ENCODE results near the gene SOWAHA. TPM values are rescaled to one million over a fixed set of nuclear protein-coding genes. Genes with fewer than 3 reads are reported as not detected.

SOWAHA gene
- total RNA-seq, 1 experiment from 2014 or later = 0.21 TPM

GRCh38 chr5:132831095-132831860, 18.2 kb downstream of the SOWAHA start:
- DNase-seq = peak; percentile 41
- Histone ChIP-seq H3K36me3 (replicated peaks; ENCODE audit: control insufficient read depth, insufficient read depth, low read length) (no peaks in the 10 kb centered on the region), H3K4me3 (ENCODE audit: insufficient read depth, low read depth, low read length) (peak overlapping the region; percentile 59), H3K27me3 (ENCODE audit: control insufficient read depth, insufficient read depth, low read length) (peaks cover 49% of the 10 kb centered on the region)

GRCh38 chr5:132832612-132833011, 19.5 kb downstream of the SOWAHA start:
- peaks cover 39% of the 10 kb centered on the region for H3K27me3 ChIP-seq (ENCODE audit: control insufficient read depth, insufficient read depth, low read length)
- H3K36me3 ChIP-seq (replicated peaks; ENCODE audit: control insufficient read depth, insufficient read depth, low read length) = no peaks in the 10 kb centered on the region
- no peak overlapping the region for H3K4me3 ChIP-seq (ENCODE audit: insufficient read depth, low read depth, low read length)
- DNase-seq = no peak

- no peaks in the 10 kb centered on the region for H3K36me3 ChIP-seq (replicated peaks; ENCODE audit: control insufficient read depth, insufficient read depth, low read length)
- DNase-seq = no peak
- no peak overlapping the region for H3K4me3 ChIP-seq (ENCODE audit: insufficient read depth, low read depth, low read length)
- peaks cover 25% of the 10 kb centered on the region for H3K27me3 ChIP-seq (ENCODE audit: control insufficient read depth, insufficient read depth, low read length)
These were observed 21.0 kb downstream of the SOWAHA start for GRCh38 chr5:132834057-132834456.

- H3K36me3 ChIP-seq (replicated peaks; ENCODE audit: control insufficient read depth, insufficient read depth, low read length) = no peaks in the 10 kb centered on the region
- H3K27me3 ChIP-seq (ENCODE audit: control insufficient read depth, insufficient read depth, low read length) = no peaks in the 10 kb centered on the region; the same call in 1 of the 2 replicates
- DNase-seq = no peak
- no peak overlapping the region for H3K4me3 ChIP-seq (ENCODE audit: insufficient read depth, low read depth, low read length)
These were observed 23.8 kb downstream of the SOWAHA start for GRCh38 chr5:132836852-132837251.

- DNase-seq = no peak
- Histone ChIP-seq H3K4me3 (ENCODE audit: insufficient read depth, low read depth, low read length) (no peak overlapping the region), H3K27me3 (ENCODE audit: control insufficient read depth, insufficient read depth, low read length) (no peaks in the 10 kb centered on the region; the same call in 1 of the 2 replicates), H3K36me3 (replicated peaks; ENCODE audit: control insufficient read depth, insufficient read depth, low read length) (no peaks in the 10 kb centered on the region)
These were observed 24.8 kb downstream of the SOWAHA start for GRCh38 chr5:132837868-132838267.

- H3K27me3 ChIP-seq (ENCODE audit: control insufficient read depth, insufficient read depth, low read length) = no peaks in the 10 kb centered on the region
- no peaks in the 10 kb centered on the region for H3K36me3 ChIP-seq (replicated peaks; ENCODE audit: control insufficient read depth, insufficient read depth, low read length)
- no peak for DNase-seq
- no peak overlapping the region for H3K4me3 ChIP-seq (ENCODE audit: insufficient read depth, low read depth, low read length)
These were observed 25.6 kb downstream of the SOWAHA start for GRCh38 chr5:132838516-132839282.

DNA sequence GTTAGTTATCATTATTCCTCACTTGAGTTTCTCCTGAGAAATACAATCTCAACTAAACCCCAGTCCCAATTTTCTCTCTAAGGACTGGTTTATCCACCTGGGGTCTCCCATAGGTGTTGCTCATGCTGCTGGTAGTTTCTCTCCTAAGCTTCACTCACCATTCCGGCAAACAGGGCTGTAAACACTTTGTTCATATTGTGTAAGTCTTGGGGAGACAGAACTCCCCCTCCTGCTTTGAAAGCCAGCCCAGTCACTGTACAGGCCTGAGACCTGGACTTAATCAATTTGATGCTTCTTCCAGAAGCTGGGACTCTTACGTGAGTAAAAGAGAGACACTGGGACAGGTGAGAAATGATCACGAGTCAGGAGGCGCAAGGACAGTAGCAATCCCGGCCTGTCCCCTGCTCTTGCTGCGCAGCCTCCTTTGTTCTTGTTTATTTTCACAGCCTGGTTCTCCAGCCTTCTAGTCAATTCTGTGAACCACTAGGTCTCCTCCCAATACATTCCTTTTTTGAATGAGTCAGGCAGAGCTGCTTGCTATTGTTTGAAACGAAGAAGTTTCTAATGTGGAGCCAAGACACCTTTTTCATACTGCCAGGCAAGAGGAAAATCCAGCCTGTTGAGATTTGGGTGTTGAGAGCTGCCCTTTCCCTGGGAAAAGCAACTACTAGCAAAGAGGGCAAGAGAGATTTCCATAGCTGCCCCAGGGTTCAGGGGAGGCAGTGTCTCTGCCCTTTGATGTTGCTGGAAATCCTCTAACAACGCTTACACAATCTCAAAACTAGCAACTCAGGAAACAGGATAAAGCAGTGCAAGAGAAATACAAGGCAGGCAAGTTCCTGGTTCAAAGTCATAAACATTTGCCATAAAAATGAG, 26.6 kb downstream of the SOWAHA start:
- no peaks in the 10 kb centered on the region for H3K27me3 ChIP-seq (ENCODE audit: control insufficient read depth, insufficient read depth, low read length)
- no peak for DNase-seq
- H3K4me3 ChIP-seq (ENCODE audit: insufficient read depth, low read depth, low read length) = no peak overlapping the region
- H3K36me3 ChIP-seq (replicated peaks; ENCODE audit: control insufficient read depth, insufficient read depth, low read length) = no peaks in the 10 kb centered on the region

DNA sequence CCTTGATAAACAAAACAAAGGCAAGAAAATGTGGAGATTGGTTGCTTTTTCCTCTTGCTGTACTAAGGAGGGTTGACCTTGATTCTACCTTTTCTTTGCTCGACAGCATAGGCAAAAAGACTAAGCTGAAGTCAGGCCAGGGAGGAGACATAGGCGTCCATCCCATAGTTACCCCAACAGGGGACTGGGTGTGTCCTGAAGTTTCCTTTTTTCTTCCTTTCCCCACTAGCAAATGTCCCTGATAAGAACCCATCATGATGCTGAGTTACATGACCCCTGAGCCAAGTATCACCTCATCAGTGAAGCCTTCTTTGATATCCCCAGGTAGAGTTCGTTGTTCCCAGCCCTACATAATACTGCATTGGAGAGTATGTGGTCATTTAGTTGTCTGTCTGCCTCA, 27.2 kb downstream of the SOWAHA start:
- H3K27me3 ChIP-seq (ENCODE audit: control insufficient read depth, insufficient read depth, low read length) = no peaks in the 10 kb centered on the region
- no peaks in the 10 kb centered on the region for H3K36me3 ChIP-seq (replicated peaks; ENCODE audit: control insufficient read depth, insufficient read depth, low read length)
- DNase-seq = no peak
- H3K4me3 ChIP-seq (ENCODE audit: insufficient read depth, low read depth, low read length) = no peak overlapping the region

DNA sequence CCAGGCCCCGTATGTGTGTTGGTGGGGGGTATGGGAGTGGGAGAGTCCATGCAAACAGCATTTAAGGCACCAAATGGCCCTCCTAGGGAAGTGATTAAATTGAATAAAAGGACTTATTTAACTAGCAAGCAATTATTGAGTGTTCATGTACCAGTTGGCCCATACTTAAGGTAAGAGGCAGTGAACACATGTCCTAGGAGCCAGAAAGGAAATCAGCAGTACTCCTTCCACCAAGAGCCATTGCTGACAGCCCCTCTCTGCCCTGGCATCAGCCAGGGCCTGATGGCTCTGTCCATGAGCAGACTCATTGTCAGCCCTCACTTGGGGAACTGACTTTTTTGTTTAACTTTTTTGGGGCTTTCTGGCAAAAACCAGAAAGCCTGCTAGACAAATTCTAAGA, 27.8 kb downstream of the SOWAHA start:
- Histone ChIP-seq H3K27me3 (ENCODE audit: control insufficient read depth, insufficient read depth, low read length) (no peaks in the 10 kb centered on the region), H3K36me3 (replicated peaks; ENCODE audit: control insufficient read depth, insufficient read depth, low read length) (no peaks in the 10 kb centered on the region), H3K4me3 (ENCODE audit: insufficient read depth, low read depth, low read length) (no peak overlapping the region)
- no peak for DNase-seq

GRCh38 chr5:132841305-132841704, 28.2 kb downstream of the SOWAHA start:
- Histone ChIP-seq H3K36me3 (replicated peaks; ENCODE audit: control insufficient read depth, insufficient read depth, low read length) (no peaks in the 10 kb centered on the region), H3K4me3 (ENCODE audit: insufficient read depth, low read depth, low read length) (no peak overlapping the region), H3K27me3 (ENCODE audit: control insufficient read depth, insufficient read depth, low read length) (no peaks in the 10 kb centered on the region)
- no peak for DNase-seq

DNA sequence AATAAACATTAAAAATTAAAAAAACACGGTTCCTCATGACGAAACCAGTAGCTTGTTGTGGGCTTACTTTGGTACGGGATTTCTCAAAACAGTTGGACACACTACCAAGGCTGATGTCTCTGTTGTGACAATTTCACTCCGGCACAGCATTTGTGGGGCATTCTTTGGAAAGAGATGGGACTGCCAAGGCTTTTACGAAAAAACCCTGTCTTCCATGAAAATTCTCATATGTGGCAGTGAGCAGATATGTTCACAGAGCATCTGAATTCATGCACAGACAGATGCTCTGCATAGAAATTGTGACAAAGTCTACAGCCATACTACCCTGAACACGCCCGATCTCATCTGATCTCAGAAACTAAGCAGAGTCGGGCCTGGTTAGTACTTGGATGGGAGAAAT, 35.2 kb downstream of the SOWAHA start:
- no peak overlapping the region for H3K4me3 ChIP-seq (ENCODE audit: insufficient read depth, low read depth, low read length)
- DNase-seq = no peak
- H3K36me3 ChIP-seq (replicated peaks; ENCODE audit: control insufficient read depth, insufficient read depth, low read length) = no peaks in the 10 kb centered on the region
- no peaks in the 10 kb centered on the region for H3K27me3 ChIP-seq (ENCODE audit: control insufficient read depth, insufficient read depth, low read length)

DNA sequence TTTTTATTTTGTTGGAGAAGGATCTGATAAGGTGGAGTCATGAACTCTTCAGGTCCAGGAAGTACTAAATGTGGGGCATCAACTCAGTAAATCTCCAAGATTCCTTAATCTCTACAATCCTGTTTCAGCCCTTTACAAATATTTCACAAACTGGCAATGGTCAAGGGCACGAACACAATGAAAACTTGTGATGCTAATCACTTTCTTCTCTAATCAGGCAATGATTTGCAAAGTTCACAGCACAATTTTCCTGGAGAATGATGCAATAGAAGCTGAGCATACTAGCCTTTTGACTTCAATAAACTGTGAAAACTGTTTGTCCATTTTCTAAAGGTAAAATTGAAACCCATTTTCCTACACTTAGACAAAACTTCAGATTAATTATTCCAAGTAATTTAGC, 36.2 kb downstream of the SOWAHA start:
- Histone ChIP-seq H3K36me3 (replicated peaks; ENCODE audit: control insufficient read depth, insufficient read depth, low read length) (no peaks in the 10 kb centered on the region), H3K27me3 (ENCODE audit: control insufficient read depth, insufficient read depth, low read length) (no peaks in the 10 kb centered on the region), H3K4me3 (ENCODE audit: insufficient read depth, low read depth, low read length) (no peak overlapping the region)
- no peak for DNase-seq

GRCh38 chr5:132850066-132850465, 37.0 kb downstream of the SOWAHA start:
- no peak for DNase-seq

GRCh38 chr5:132853323-132853722, 40.2 kb downstream of the SOWAHA start:
- no peak for DNase-seq
- Histone ChIP-seq H3K36me3 (replicated peaks; ENCODE audit: control insufficient read depth, insufficient read depth, low read length) (no peaks in the 10 kb centered on the region), H3K27me3 (ENCODE audit: control insufficient read depth, insufficient read depth, low read length) (no peaks in the 10 kb centered on the region), H3K4me3 (ENCODE audit: insufficient read depth, low read depth, low read length) (no peak overlapping the region)

More at GRCh38 chr5:132850066-132850465, 37.0 kb downstream of the SOWAHA start:
- Histone ChIP-seq H3K36me3 (replicated peaks; ENCODE audit: control insufficient read depth, insufficient read depth, low read length) (no peaks in the 10 kb centered on the region), H3K4me3 (ENCODE audit: insufficient read depth, low read depth, low read length) (no peak overlapping the region), H3K27me3 (ENCODE audit: control insufficient read depth, insufficient read depth, low read length) (no peaks in the 10 kb centered on the region)
